ENCODE measurements around the gene MZT2B. TPM values are rescaled to one million over a fixed set of nuclear protein-coding genes. Genes with fewer than 3 reads are reported as not detected.
"Not testable (repeated sequence)": the region's sequence is repeated elsewhere in the genome, so short reads cannot be mapped to it uniquely, and the experiment has no call there.

MZT2B gene
- total RNA-seq, 4 donors from 2014 or later = 52.8 to 93.5 (median 72.4) TPM

DNA sequence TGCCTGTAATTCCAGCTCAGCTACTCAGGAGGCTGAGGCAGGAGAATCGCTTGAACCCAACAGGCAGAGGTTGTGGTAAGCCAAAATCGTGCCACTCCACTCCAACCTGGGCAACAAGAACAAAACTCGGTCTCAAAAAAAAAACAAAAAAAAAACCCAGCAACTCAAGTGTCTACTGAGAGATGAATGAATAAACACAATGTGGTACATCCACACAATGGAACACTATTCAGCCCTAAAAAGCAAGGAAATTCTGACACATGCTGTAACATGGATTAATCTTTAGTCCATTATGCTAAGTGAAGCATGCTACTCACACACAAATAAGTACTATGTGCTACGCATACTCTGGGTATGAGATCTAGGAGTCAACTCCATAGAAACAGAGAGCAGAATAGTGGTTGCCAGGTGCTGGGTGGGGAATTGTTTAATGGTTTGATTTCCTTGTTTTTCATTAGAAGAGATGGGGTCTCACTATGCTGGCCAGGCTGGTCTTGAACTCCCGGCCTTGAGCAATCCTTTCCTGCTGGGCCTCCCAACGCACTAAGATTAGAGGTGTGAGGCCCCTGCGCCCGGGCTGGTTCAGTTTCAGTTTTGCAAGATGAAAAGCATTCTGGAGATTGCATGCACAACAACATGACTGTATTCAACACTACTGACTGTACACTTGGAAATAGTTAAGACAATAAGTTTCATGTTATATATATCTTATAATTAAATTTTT lies 16.6 kb upstream of the MZT2B start:
- DNase-seq (ENCODE audit: low spot score) (no peak), ATAC-seq (ENCODE audit: low FRiP score) (no peak)
- TF ChIP-seq, protein P1, sequence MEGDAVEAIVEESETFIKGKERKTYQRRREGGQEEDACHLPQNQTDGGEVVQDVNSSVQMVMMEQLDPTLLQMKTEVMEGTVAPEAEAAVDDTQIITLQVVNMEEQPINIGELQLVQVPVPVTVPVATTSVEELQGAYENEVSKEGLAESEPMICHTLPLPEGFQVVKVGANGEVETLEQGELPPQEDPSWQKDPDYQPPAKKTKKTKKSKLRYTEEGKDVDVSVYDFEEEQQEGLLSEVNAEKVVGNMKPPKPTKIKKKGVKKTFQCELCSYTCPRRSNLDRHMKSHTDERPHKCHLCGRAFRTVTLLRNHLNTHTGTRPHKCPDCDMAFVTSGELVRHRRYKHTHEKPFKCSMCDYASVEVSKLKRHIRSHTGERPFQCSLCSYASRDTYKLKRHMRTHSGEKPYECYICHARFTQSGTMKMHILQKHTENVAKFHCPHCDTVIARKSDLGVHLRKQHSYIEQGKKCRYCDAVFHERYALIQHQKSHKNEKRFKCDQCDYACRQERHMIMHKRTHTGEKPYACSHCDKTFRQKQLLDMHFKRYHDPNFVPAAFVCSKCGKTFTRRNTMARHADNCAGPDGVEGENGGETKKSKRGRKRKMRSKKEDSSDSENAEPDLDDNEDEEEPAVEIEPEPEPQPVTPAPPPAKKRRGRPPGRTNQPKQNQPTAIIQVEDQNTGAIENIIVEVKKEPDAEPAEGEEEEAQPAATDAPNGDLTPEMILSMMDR (IDR thresholded peaks at IDR 0.05) = no peak

DNA sequence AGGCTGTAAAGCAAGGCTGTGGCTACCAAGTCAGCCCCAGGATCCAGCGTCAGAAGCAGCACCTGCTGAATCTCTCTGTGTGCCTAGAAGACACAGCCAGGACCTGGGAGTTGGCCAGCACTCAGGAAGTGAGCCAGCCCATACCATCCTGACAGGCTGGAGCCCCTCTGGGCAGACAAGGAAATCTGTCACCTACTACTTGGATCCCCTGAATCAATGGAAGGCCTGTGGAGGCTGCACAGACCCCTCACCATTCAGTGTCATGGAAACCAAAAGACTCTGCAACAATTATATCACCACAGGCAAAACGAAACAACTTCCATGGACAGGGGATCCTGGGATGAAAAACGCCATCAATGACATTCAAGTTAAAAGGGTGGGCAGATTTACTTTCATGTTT lies 15.5 kb upstream of the MZT2B start:
- not testable (repeated sequence) for DNase-seq (ENCODE audit: low spot score); ATAC-seq (ENCODE audit: low FRiP score)

DNA sequence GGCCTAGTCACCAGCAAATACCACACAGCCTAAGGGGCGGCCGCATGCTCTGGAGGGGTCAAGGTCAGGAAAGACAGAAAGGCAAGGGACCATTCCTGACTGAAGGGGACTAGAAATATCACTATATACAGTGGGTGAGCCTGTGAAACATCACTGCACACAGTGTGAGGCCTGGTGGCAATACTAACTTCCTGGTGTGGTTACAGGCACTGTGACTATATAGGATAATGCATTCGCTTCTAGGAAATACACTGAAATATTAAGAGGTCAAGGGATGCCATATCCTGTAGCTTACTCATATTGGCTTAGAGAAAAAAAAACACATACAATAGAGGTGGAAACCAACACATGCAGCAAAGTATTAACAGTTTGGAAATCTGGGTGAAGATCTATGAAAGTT lies 12.9 kb upstream of the MZT2B start:
- not testable (repeated sequence) for ATAC-seq (ENCODE audit: low FRiP score); DNase-seq (ENCODE audit: low spot score)

DNA sequence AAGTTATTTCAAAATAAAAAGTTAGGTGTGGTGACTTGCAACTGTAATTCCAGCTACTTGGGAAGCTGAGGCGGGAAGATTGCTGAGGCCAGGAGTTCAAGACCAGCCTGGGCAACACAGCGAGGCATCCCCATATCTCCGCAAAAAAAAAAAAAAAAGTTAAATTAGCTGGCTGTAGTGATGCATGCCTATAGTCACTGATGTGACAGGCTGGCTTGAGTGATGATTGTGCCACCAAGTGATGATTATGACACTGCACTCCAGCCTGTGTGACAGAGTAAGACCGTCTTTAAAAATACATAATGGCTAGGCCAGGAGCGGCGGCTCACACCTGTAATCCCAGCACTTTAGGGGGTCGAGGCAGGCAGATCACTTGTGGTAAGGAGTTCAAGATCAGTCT lies 12.2 kb upstream of the MZT2B start:
- no peak for DNase-seq (ENCODE audit: low spot score)
- TF ChIP-seq, protein P1 (IDR thresholded peaks at IDR 0.05) = no peak
- ATAC-seq (ENCODE audit: low FRiP score) = no peak

DNA sequence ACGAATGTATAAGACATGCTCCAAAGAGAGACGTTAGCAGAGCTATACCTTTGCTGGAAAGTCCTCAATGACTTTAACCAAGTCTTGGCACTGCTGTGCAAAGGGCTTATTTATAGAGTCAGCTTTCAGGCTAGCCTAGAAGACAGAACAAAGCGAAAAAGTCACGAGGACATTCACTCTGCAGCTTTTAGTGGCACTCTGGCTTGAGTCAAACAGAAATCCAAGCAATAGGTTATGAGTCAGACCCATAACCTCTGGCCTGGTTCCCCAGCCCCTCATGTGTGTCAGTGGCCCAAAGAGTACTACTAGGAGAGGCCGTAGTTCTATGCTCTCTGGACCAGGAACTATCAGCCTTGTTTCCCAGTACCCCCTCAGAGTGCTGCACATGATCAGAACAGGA lies 7.2 kb upstream of the MZT2B start:
- not testable (repeated sequence) for DNase-seq (ENCODE audit: low spot score); ATAC-seq (ENCODE audit: low FRiP score)

DNA sequence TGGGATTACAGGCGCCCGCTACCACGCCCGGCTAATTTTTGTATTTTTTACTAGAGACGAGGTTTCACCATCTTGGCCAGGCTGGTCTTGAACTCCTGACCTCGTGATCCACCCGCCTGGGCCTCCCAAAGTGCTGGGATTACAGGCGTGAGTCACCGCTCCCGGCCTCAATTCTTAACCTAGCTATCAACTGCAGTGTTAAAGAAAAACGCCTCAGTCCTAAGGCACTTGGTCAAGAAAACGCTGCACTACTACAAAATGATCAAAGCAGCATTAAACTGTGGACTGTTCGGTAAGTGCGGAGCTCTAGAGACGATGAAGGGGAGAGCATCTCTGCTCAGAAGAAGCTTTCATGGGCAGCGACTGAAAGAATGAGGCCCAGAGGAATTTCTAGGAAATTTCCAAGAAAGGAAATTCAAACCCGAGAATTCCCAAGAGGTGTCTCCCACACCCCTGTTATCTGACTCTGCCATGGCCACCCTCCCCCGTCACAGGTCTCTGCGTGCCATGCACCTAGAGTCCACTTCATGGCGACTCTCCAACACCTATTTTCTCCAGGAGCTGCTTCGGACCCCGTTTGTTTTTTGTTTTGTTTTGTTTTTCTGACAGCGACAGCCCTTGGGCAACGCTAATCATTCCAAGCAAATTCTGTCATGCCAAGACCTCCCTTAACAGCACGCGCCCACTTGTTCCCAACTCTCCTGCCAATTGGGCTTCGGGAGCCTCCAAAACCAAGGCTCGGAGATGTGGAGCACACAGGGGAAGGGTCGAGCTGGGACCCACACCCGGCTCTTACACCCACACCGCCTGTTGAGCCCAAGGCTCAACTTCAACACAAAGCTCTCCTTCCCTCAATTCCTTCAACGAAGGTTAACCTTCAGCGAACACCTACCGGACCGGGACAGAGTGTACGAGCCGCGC lies 1.4 kb upstream of the MZT2B start:
- not testable (repeated sequence) for DNase-seq (ENCODE audit: low spot score); ATAC-seq (ENCODE audit: low FRiP score)

DNA sequence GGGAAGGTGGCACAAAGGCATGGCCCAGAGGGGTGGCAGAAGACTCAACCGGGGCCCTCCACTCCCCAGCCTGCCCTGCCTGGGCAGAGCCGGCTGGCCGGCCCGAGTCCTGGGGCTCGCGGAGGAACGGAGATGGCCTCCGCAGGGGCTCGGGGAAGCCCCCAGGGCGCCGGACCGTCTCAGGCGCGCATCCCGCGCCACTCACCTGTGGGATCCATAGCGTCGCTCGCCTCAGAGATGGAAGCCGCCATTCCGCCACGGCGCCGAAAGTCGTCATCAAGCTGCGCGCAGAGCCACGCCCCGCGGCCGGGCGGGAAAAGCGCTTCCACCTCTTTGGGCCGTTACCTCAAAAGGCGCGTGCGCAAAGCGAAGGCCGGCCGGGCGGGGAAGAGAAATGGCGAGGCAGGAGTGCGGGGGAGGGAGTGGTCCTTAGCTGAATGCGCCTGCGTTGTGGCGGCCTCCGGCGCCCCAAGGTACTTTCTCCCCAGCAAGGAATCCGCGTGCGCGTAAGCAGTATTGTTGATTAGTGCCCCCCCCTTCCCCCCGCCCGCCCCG lies 660 bp upstream of the MZT2B start, which contains the start of gene SMPD4:
Gene SMPD4 (minus strand): TSS at position 278 of the 555 bp plus-strand sequence. CDS start 5,010 bp downstream, outside the sequence.
- TF ChIP-seq, protein P1 (IDR thresholded peaks at IDR 0.05) = no peak
- DNase-seq (ENCODE audit: low spot score) = peak; percentile 80

DNA sequence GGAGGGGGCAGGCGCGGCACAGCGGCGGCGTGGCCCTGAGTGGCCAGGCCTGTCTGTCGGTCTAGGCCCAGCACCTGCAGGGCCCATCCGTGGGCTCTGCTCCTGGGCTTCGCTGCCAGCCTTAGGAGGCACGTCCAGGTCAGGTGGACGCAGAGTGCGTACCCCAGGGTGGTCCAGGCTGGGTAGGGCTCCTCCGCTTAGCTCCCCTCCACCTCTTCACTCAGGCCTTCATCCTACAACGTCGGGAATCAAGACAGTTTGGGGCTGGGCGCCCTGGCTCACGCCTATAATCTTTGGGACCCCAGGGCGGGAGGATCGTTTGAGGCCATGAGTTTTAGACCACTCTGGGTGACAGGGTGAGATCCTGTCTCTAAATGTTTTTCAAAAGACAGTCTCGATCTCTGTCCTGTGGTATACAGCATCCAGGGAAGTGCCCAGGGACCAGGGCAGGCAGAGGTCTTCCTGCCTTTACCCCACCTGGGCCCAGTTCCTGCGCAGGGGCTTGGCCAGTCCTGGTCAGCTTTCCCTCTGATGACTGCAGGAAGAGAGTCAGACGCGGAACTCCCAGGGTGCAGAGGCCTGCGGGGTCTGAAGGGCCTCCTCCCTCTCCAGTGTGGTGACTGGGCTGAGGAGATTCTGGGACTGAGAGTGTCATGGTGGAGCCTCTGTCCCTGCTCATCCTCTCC lies 907 bp downstream of the MZT2B start:
- ATAC-seq (ENCODE audit: low FRiP score) = peak; percentile 30
- DNase-seq (ENCODE audit: low spot score) = not testable (repeated sequence)

More for the DNA sequence above, 660 bp upstream of the MZT2B start, which contains the start of gene SMPD4:
- peak; percentile 93 for ATAC-seq (ENCODE audit: low FRiP score)

All from omental fat pad (tissue), 4 donors.